HG03139 (cell line): ENCODE measurements around the gene MAPK7.

ENCODE experiments used
- ATAC-seq: cut with Tn5 transposase; IDR thresholded peaks from one replicate; pipeline ENCODE4 v1.9.1; 2021; ENCODE audit not compliant: unreplicated experiment

The MAPK7 gene

DNA sequence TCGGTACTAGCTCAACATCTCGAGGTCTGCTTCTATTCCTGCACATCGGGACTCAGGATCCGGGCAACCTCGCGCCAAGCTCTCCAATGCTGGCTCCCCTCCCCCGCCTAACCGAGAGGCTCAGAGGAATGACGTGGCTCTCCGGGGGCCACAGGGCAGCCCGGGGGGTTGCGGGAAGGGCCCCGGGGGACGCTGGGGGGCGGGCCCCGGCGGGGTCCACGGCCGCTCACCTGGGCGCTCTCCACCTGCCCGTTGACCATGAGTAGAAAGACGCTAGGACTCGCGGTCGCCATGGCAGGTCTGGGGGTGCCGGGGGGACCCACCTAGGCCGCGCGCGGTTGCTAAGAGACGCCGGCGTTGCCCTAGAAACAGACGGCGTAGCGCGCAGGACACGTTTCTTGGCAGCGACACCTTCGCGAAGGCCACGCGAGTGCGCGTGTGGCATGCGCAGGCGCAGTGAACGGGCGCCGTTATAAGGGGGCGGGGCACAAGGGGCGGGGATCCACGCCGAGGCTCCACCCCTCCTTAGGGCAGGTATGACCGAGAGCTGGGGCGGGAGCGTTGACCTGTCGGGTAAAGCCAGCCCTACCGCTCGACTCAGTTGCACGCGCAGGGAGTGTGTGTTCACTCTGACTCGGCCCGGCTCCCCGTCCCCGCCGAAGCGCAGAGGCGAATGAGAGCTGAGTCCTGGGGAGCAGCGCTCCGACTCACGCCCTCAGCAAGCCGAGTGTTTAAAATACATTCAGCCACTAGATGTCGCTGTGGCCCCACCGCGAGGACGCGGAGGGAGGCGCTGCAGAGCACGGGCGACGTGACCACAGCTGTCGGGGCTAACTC lies 15.8 kb upstream of the MAPK7 start, which contains the start of gene B9D1:
Gene B9D1, minus strand, starts transcription at position 447 of the 837 bp plus-strand sequence. Its CDS starts 154 bp downstream, at position 293.
- ATAC-seq = peak; percentile 71

DNA sequence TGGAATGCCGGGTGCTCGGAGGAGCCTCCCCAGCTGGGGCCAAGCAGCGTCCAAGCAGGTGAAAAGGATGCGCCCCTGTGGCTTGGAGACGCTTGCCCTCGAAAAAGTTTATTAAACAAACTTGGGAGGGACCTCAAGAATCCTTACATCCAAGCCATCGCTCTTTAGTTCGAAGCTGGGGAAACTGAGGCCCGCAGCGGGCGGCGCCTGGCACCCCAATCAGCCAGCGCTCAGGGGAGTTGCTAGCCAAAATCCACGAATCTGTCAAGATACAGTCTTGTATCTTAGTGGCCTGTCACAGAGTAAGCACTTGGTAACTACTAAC lies 15.2 kb upstream of the MAPK7 start:
- no peak for ATAC-seq

DNA sequence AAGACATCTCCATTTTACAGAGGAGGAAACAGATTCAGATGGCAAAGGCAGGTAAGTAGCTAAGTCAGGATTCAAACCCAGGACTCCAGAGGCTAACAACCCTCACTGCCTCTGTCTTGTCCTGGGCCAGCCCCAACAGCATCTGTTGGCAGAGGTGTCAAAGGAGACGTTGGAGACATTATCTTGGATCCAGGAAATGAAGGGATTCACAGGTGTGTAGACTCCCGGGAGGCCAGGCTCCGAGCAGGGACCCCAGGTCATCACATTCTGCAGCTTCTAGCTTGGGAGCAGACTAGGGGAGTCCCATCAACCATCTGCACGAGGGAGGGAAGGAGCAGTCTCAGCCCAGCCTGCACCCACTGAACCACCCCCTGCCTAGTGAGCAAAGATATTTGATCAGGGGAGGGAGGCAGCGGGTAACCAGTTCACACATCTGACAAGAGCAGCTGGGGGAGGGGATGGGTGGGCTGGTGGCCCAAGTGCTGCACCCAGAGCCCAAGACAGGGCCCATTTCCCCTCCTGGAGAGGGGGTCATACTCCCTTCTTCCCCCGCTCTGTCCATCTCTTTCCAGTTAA lies 14.8 kb upstream of the MAPK7 start:
- ATAC-seq = no peak

DNA sequence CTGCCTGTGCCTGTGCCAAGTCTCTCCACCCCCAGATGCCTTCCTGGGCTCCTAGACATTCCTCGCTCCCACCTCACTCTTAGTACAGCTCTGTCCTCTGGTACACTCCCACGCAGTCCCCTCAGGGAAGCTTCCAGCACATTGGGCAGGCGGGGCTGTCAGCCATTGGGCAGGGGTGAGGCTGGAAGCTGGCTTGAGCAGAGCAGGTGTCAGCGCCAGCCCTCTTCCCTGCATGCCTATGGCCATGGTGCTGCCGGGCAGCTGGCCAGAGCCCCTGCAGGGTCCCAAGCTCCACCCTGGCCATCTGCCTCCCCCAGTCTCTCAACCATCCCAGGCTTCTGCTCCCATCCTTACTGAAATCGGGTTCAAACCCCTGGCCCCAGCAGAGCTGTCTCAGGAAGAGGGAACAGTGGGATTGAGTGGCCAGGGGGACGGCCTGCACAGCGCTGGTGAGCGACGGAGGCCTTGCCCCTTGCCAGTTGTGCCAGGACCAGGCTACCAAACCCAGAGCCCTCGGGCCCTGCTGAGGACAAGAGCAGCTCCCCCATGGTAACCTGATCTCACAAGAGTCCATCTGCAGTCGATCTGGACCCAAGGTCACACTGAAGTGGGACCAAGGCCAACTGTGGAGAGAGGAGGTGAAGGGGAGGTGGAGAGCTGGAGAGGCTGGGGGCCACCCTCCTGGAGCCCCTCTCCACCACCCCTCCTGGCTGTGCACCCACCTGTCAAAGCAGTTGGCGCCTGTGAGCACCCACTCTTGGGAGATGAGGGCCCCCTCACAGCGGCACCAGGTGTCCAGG lies 13.4 kb upstream of the MAPK7 start:
- ATAC-seq = no peak

DNA sequence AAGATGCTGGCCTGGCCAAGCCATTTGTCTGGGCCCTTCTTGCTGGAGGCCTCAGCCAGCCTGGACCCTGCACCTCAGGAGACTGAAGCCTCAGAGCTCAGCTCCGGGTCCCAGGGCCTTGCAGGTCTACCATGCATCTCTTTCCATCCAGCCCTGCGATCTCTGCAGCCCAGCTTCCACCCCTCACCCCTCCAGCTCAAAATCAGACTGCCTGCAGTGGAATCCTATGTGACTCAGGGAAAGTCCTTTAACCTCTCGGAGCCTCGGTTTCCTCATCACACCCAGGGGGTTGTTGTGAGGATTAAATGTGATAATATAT lies 12.8 kb upstream of the MAPK7 start:
- no peak for ATAC-seq

DNA sequence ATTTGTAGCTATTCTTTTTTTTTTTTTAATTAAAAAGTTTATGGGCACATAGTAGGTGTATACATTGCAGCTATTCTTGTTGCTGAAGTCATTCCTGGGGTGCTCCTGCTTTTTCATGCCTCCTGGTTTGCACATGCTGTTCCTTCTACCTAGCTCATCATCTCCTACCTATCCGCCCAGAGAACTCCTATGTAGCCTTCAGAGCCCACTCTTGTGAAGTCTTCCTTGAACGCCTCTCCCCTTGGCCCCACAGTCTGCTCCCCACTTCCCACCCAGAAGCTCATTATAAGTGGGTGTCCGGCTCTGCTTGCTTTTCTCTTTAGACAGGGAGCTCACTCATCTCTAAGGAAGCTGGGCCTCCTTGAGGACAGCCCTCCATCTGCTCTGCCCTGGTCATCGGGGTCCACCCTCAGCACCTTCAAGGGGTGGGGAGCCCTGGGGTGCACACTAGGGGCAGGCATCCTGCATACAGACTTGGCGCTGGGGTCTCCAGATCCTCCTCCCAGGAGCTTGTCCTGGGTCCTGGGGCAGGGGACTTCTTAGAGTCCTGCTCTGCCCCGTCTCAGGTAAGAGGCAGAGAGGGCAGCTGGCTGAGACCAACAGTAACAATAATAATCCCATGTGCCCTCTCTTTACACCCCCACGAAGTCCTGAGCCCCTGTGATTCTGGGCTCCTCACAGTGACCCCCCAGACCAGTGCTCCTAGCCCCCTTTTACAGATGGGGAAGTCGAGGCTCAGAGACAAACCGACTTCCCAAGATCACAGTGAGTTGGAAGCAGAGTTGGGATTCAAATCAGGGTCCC lies 12.3 kb upstream of the MAPK7 start:
- ATAC-seq = no peak

DNA sequence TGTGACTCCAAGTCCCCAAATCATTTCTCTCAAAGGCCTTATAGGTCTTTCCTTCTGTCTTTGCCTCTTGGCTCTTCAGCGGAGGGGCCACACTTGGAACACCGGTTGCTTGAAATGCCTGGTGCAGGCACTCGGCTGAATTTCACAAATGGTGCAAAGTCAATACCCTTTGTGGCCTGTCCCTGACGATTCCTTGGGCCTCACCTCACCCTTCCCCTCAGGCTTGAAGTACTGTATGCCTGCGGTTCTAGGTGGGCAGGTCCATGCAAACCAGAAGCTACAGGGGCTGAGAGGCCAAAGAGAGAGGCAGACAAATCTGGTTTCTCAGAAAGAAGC lies 11.7 kb upstream of the MAPK7 start:
- no peak for ATAC-seq

DNA sequence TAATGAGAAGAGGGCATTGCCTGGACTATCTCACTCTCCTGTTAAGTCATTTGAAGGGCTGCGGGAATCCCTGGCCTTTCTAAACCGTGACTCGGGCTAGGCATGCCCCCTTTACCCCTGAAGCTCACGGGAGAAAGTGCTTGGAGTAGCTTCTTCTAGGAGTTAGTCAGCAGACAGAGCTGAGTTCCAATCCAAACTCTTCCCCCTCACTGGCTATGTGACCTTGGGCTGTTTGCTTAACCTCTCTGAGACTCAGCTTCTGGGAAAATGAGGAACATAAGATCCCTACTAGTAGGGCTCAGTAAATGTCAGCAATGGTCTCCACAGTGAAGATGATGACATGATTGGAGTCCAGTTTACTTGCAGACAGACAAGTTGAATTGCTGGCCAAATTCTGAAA lies 10.1 kb upstream of the MAPK7 start:
- no peak for ATAC-seq

DNA sequence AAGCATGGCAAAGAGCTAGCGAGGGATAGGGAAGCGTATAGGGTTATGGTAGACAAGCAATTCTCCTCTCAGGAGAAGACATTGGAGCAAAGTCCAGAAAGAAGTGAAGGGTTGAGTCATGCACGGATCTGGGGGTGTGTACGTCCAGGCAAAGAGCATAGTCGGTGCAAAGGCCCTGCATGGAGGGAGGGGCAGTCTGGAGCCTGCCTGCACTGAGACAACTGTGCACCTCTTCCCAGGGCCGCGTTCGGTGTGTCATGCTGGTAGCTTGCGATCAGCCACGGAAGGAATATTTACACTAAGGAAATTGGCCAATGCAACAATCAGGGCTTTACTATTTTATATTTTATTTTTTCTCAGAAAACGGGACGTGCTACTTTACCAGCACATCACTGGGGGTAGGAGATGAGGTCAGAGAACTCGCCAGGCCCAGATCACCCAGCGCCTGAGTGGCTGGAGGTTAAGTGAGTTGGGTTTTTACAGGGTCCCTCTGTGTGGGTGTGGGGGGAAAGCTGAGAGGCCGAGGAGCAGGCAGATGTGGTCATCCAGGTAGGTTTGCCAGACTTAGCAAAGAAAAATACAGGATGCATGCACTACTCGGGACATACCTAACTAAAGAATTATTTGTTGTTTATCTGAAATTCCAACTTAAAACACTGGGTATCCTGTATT lies 9.1 kb upstream of the MAPK7 start:
- ATAC-seq = no peak

DNA sequence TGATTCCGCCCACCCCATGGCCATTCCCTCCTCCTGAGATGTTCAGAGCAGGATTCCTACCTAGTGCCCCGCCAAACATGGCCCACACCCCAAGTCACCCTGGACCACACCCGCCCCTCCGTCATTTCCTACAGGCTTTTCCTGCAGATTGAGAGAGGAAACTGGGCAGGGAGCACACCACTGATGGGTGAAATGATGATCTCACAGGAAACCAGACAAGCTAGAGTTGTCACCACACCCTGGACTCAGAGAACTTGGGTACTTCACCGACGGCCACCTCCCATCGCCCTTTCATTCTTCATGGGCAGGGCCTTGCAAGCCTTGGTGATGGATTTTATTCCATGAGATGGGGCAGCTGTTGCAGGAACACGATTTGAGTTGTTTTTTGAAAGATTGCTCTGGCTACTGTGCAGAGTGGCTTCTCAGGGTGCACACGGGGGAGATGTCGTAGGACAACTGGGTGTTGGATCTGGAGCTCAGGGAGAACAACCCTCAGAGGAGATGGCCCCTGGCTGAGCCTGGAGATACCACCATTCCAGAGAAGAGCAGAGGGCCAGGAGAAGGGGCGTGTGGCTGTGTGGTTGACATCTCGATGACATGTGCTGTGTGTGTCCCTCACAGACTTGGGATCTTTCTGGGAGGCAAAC lies 8.3 kb upstream of the MAPK7 start:
- no peak for ATAC-seq

DNA sequence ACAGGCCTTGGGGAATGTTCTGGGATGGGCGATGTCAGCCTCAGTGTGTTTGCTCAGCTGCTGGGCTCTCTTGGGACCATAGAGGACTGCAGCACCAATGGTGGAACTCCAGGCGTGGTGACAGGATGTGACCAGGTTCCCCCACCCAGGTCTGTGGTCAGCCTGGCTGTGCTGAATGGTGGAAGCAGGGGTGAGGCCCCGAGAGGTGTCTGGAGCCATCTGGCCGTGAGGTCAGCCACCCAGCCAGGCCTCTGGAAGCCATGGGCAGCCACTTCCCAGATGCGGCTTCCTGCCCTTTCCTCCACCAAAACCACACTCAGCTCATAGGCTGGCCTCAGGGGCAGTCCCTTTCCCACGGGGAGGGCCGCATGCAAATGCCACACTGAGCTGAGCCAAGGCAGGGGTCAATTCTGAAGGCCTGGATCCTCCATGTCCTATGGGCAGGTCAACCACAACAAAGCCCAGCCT lies 7.8 kb upstream of the MAPK7 start:
- ATAC-seq = no peak

DNA sequence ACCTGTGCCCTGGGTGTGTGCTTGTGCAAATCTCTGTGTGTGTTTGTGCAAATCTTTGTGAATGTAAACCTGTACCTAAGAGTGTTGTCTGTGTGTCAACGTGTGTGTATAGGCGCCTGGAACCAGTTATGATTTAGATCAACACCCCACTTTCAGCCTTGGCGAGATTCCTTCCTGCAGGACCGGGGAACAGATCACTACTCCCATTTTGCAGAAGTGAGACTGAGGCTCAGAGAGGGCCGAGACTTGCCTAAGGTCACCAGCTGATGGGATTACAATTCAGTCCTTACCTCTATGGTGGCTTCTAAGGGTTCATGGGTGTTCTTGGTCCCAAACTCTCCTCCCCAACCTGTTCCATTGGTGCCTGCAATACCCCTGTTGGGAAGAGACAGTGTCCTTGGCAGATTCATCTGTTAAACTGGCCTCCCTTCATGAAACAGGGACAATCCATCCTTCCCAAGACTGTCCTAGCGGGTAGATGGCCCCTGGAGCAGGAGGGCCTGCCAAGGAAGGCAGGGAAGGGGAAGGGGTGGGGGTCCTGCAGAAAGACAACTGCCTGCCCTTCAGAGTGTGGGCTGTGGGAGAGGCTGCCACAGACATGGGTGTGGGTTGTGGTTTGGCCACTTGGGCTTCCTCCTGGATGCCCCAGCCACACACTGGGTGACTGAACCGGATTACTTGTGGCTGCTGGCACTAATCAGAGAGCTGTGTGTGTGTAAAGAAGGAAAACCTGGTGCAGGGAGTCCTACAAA lies 6.9 kb upstream of the MAPK7 start:
- ATAC-seq = no peak

DNA sequence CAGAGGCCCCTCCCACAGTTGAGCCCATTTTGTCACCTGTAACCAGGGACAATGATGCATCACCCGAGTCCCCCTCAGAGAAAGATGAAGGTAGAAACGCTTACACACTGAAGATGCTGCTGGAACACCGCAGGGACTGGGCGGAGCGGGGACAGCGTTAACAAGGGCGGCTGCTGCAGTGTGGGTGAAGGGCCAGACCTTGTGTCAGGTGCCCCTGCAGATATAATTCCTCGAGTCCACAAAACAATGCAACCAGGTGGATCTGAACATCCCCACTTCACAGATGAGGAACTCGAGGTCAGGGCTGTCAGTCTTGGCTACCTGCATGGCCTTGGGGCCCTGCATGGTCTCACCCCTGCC lies 6.3 kb upstream of the MAPK7 start:
- no peak for ATAC-seq

DNA sequence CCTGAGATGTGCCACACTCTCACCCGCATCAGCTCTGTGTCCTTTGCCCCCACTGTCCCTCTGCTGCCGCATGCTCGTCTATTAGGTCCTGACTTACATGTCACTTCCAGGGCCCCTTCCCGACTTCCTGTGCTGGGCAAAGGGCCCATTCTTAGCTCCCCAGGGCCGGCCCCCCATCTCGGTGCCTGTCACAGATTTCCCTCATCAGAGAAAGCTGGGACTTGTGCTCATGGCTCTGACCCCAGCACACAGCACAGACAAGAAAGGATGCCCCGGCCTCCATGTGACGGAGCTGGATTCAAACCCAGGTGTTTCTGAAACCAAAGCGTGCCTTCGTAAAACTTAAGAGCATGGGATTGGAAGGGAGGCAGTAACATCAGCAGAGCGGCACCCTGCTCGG lies 5.9 kb upstream of the MAPK7 start:
- ATAC-seq = no peak

DNA sequence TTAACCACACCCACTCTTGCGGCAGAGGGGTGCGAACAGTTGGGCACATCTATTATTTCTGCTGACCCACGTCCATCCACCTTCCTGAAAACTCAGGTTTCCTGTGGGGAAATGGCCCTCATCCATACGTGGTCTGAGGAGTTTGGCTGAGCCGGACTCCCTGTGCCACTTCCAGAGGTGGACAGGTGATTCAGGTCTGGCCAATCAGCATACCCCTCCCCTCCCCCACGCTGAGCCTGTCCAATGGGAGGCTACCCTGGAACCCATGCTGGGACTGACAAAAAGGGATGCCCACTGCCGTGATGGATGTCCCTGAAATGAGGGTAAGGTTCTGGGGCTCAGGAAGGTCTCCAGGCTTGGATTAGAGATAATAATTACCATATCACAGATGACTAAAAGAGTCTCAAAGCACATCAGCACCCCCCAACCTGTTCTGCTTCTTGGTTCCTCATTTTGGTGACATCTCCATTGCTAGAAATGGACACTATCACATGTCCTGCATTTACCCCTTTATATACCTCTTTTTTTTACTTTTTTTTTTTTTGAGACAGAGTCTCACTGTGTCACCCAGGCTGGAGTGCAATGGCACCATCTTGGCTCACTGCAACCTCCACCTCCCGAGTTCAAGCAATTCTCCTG lies 5.3 kb upstream of the MAPK7 start:
- ATAC-seq = no peak

DNA sequence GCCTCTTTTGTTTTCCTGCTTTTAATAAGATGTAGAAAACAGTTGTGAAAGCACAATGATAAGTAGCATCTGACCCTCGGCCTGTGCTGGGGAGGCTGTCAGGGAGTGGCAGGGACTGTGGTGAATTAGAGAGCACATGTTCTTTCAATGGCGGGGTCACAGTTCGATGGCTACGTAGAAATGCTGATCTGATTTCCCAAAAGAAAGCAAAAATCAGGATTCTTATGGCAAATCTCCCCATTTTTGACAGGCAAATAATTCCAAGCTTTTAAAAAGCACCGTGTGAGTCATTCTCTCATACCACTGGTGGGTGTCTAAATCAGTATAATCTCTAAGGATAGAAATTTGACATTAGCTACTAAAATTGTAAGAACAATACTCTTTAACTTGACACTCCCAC lies 4.2 kb upstream of the MAPK7 start:
- ATAC-seq = no peak

DNA sequence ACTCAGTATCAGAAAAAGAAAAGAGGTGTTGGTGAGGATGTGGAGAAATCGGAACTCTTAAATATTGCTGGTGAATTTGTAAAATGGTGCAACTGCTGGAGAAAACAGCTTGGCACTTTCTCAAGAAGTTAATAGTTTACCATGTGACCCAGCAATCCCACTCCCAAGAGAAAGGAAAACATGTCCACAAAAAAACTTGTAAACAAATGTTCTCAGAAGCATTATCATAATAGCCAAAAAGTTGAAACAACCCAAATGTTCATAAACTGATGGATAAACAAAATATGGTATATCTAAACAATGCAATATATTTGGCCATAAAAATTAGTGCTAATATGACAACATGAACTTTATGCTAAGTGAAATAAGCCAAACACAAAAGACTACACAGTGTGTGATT lies 2.6 kb upstream of the MAPK7 start:
- no peak for ATAC-seq

DNA sequence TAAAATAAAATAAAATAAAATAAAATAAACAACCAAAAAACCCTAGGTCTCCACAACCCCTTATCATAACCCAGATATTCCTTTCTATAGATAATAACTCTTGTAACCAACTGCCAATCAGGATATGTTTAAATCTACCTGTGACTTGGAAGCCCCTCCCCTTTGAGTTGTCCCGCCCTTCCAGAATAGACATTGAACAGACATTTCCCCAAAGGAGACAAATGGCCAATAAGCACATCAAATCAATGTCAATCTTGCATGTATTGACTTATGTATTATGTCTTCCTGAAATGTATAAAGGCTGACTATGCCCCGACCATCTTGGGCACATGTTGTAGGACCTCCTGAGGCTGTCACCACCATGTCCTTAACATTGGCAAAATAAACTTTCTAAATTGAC lies 1.5 kb upstream of the MAPK7 start:
- no peak for ATAC-seq
